ENCODE results near the gene GOSR1.
"Not testable (repeated sequence)": the region's sequence is repeated elsewhere in the genome, so short reads cannot be mapped to it uniquely, and the experiment has no call there.

GOSR1 gene

DNA sequence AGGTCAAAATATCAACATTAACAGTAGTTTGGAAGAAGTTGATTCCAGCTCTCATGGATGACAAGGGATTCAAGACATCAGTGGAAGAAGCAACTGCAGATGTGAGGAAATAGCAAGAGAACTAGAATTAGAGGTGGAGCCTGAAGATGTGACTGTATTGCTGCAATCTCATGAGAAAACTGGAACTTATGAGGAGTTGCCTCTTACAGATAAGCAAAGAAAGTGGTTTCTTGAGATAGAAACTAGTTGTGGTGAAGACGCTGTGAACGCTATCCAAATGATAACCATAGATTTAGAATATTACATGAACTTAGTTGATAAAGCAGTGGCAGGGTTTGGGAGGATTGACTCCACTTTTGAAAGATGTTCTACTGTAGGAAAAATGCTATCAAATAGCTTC, 67.8 kb downstream of the GOSR1 start:
- no peak for DNase-seq (ENCODE audit: low read depth)

DNA sequence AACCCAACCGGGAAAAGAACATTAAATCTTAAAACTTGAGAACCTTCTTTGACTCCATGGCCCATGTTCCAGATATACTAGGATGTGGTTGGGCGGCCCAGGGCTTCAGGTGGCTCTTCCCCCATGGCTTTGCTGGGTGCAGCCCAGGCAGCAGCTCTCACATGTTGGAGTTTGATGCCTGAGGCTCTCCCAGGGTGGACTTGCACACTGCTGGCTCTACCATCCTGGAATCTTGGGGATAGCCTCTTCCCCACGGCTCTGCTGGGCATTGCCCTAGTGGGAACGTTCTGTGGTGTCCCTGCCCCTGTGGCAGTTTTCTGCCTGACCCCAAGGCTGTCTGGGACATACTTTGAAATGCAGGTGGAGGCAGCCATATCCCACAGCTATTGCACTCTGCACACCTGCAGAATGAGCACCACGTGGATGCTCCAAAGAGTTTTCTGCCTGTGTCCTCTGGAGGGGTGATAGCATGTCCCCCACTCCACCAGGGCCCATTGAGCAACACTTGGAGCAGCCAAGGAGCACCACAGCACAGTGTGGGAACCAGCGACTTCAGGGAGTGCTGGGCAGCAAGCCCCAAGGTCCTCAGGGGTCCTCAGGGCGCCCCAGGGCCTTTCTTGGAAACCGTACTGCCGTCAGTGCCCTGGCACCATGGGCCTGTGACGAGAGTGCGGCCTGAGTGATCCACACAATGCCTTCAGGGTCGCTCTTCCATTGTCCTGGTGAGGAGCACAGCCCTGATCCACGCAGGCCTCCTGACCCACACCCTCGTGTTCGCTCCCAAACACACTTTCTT, 70.8 kb downstream of the GOSR1 start:
- no peak for DNase-seq (ENCODE audit: low read depth)

DNA sequence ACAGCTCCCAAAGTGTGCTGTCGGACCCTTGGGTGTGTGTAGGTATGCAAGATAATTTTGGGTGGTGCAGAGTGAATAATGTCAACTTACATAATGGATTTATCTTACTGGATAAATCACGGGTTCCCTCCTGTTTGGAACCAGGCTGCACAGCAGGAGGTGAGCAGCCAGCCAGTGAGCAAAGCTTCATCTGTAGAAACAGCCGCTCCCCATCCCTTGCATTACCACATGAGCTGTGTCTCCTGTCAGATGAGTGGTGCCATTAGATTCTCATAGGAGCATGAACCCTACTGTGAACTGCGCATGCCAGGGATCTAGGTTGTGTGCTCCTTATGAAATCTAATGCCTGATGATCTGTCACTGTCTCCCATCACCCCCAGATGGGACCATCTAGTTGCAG, 72.0 kb downstream of the GOSR1 start:
- not testable (repeated sequence) for DNase-seq (ENCODE audit: low read depth)

DNA sequence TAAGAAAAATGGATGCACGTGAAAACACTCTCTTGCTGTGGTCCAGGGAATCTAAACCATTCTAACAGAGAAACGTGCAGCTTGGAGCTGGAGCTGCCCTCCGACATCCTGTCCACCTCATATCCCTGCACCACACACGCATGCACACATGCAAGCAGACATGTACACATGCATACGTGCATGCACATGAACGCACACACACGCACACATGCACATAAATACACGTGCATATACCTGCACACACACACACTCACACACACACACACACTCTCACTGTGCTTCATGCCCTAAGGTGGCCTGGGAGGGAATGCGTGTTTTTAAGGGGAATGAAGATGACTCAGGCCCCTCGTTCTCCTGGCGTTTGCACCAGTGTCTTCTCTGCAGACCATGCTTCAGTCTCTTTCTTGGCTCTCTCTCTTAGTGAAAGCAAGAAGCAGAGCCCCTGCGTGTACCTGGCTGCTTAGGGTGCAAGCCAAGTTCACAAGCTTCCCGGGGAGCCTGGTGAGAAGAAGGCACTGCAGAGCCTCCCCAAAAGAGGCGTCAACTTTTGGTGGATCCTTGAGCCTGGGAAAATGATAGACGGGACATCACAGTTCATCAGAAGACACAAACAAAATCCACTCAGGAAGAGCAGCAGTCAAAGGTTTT, 72.8 kb downstream of the GOSR1 start:
- DNase-seq (ENCODE audit: low read depth) = no peak

DNA sequence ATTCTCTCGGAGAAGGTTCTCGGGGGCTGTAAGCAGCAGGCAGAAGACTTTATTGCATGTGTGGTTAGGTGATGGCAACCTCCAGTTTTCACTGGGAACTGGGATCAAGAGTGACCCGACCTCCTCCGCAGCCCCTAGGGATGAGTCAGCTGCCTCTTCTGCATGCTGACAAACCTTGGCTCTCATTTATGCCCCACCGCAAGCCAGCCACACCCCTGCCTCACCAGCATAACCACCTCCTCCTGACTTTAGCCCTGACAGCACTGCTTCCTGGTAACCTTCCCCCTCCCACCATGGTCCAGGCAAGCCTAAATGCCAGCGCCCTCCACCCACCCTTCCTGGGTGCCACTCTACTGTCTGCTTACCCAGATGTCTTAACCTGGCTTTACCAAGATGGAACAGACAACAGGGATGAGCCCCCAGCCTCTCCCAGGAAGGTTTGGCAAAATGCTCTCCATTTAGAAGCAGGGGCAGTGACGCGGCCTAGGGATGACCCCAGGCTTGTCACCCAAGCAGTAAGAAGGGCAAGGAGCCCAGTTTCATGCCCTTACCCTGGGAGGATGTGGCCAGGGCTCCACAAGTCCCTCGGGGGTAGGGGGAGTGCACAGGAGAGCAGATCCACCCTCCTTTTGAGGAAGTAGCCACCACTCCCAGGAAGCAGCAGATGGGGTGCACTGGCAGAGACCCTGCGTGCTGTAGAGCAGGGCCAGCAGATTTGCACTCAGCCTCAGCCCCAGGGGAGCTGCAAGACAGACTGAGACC, 73.5 kb downstream of the GOSR1 start:
- no peak for DNase-seq (ENCODE audit: low read depth)

DNA sequence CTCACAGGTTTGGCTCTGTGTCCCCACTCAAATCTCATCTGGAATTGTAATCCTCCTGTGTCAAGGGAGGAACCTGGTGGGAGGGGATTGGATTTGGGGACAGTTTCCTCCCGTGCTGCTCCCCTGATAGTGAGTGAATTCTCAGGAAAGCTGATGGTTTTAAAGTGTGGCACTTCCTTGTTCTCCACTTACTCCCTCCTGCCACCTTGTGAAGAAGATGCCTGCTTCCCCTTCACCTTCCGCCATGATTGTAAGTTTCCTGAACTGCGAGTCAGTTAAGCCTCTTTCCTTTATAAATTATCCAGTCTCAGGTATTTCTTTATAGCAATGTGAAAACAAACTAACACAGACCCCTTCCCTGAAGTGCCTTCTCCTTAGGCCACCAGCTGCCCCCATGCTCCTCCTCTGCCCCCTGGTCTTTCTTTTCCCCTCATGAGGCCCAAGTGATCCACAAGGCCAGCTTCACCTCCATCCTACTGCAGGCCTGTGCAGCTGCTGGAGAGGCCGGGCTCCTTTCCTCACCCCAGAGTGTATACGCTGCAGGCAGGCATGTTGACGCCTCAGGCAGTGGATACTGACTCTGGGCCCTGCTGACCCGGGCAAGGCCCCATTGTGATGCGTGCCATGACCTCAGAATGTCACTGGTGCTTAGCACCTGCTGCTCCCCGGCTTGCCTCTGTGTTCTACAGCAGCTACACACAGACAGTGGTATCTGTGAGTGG, 74.2 kb downstream of the GOSR1 start:
- not testable (repeated sequence) for DNase-seq (ENCODE audit: low read depth)

DNA sequence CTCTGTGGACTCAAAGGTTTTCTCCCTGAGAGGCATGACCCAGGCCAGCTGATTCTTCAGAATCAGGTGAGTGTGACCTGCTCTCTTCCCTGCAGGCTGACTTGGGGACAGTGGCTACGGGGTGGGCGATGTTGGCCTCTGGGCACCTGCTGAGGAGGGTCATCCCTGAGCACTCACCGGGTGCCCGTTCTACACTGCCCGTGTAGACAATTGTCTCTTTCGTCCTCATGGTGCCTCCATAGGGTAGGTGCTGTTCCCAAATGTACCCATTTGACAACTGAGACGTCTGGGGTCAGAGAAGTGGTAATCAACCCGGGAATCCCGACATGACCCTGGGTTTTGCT, 74.8 kb downstream of the GOSR1 start:
- no peak for DNase-seq (ENCODE audit: low read depth)

DNA sequence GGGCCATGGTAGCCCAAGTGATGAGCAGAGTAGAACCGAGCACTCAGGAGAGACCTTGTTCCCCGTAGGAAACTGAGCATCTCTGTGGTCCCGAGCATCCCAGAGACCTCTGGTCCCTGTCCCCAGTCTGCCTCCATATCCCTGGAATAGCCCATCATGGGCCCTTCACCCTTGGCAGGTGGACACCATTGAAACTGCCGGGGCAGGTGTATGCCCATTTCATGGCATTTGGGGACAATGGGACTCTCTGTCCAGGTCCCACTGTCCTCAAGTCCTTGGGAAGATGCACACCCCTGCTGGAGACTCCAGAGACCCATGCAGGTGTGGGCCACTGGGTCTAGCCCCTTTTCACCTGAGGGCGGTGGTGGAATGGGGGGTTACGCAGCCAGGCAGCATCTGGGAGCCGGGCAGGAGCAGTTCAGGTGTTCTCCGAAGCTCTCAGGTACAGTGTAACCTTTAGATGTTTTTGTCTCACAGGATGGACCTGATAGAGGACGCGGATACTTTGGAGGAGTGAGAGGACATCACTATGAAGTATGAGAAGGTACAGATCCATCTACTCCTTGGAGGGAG, 75.9 kb downstream of the GOSR1 start:
- no peak for DNase-seq (ENCODE audit: low read depth)

DNA sequence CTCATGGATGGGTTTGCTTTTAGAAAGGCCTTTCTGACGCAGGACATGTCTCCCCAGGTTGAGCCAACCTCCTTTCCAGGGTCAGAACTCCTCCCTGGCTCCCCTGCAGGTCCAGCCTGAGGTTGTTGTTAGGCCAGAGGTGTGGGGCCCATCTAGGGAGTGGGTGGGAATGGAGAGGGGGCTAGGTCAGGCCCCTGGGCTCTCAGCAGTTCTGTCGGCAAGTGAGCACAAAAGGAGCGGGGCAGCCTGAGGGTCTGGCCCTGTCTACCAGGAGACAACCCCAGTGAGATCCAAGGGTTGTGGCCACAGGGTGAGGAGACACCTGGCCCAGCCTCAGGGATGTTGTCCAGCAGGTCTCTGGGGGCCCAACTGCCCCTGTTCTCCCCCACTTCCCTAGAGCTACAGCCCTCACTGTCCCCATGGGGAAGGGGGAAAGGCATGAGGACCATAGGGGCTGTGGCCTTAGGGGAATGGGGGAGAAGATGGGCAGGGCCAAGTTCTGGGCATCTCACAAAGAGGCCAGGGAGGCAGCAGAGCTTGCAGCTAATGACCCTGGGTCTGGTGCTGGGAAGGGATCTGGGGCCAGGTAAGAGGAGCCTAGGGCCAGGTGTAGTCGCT, 76.7 kb downstream of the GOSR1 start:
- DNase-seq (ENCODE audit: low read depth) = not testable (repeated sequence)

DNA sequence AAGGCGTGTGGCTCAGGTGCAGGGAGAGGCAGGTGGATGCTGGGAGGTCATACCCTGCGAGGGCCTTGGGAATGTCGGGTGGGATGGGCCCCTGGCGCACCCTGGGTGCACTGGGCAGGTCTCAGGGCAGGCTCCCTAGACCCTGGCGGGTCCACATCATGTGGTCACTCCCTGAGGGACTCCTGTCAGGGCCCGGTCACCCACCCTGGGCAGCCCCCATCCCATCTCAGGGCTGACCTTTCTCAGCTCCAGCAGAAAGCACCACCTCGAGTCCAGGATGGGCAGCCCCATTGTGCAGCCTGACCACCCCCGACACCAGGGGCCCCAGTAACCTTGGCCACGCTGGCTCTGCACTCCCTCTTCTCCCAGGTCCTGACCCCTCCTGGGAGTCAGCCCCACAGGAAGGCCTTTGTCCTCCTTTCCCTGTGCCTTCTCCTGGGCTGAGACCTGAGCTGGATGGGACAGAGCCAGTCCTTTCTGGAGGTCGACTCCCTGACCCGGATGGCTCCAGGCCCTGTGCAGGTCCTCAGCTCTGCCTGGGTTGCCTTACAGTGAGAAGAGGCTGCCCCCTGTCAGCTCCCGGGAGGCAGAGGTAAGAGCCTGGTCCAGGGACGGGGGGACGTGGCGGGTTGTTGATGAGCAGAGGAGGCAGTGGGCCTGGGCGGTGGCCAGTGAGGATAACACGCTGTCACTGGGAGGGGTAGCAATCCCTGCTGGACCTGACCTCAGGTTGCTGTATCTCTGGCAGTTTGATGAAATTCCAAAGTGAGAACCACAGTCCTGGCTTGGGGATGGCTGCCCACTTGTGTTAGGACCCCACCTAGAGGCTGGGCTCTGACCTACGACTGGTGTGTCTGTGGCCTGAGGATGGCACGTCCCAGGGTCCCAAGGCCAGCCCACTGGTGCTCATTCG, 77.9 kb downstream of the GOSR1 start:
- DNase-seq (ENCODE audit: low read depth) = peak; percentile 16

DNA sequence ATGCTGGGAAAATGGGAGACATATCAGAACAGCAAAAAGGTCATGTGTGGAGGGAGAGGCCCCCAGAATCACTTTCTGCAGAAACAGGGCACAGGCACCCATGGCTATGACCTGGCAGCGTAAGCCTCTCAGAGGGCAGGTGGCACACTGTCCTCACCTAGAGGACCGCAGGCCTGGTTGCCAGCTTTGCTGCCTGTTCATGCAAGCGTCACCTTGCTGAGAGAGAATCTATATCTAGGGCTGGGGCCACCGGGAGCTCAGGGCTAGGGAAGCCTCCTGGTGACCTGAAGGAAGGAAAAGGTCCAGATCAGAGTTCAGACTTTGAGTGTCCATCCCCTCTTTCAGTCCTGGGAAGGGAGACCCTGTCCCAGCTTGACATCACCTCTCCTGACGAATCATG, 78.7 kb downstream of the GOSR1 start:
- no peak for DNase-seq (ENCODE audit: low read depth)

DNA sequence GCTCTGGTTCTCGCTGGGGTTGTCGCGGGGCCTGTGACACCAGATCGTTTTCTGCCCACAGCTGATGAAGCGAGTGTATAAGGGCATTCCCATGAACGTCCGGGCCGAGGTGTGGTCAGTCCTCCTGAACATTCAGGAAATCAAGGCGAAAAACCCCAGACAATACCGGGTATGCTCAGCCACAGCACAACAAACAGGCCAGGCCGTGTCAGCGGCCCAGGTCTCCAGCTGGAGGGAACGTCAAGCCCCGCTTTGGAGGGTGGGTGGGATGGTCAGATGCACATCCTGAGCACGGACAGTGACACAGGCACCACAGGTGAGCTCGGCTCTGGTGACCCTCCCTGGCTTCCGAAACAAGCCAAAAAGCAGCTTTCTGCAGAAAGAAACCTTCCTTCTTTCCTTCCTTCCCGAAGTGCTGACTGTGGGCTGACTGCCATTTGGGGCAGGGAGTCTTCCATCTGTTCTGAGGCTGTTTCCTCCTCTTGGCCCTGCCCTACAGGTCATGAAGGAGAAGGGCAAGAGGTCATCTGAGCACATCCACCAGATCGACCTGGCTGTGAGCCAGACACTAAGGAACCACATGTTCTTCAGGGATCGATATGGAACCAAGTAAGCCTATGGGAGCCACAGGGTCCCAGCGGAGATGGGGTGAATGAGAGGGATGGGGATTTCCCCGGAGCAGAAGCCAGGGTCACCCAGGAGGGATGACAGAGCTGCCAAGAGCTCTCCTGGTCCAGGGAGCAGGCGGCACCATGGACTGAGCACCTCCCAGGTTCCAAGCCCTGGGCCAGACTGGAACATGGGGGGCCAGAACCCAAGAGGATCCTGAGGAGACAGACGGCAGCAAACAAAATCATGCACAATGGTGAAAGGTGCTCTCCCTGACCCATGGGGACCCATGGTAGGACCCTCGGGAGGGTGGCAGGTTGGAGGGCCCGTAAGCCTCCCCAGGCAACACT, 79.4 kb downstream of the GOSR1 start:
- no peak for DNase-seq (ENCODE audit: low read depth)

DNA sequence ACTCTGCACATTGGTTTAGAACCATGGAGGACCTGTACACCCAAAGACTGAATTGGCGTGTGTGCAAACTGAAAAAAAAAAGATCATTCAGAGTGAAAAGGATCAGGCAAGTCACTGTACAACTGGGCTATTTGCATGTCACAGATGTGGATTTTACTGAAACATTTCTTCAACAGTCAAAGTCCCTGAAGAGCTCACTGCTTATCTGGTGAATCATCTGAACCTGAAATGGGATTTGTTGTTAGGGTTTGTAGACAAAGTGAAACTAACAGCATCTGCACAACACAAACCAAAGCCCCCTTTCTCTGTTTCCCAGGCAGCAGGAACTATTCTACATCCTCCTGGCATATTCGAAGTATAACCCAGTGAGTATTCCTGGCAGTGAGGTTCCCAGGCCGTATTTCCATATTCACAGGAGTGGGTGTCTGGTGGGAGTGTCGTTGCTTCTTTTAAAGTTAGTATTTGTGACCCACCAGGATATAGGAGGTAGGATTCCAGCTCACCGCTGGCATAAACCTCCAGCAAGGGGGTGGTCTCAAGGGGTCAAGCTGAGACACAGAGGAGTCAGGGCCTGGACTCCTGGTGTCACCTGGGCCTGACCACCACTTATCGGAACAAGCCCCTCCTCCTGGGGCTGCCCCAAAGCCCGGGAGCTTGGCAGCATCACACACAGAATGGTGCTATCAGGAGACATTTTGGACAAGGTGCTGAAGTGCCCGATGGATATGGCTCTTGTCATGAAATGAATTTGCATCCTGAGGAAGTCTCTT, 80.9 kb downstream of the GOSR1 start:
- DNase-seq (ENCODE audit: low read depth) = no peak

DNA sequence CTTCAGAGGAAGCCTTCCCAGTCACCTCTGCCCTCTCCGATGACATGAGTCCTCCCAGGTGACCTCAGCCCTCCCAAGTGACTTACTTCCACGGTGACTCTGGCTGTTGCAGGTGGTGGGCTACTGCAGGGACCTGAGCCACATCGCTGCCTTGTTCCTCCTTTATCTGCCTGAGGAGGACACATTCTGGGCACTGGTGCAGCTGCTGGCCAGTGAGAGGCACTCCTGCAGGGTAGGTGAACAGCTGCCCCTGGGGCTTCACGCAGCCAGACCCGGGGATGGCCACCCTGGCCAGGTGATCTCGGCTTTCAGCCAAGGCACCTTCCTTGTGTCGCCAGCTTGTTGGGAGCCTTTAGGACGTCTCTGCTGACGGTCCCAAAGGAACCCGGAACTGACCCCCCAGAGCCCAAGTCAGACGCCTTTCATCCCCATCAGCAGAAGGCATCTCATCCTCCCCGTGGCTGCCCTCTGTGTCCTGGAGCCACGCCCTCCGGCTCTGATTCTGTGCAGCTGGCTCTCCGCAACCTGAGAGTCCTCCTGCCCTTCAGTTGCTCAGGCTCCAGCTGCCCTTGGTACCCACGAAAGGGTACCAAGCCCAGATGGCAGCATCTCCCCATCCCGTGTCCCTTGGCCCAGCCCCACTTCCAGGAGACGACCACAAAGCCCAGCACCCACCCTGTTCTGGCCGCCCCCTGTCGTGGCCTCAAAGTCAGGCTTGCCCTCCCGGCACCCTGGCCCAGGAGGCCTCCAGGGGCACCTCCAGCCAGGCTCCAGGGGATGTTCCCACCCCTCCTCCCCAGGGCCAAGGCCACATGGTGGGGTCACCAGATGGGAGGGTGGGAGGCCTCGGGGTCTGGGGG, 81.7 kb downstream of the GOSR1 start:
- no peak for DNase-seq (ENCODE audit: low read depth)

DNA sequence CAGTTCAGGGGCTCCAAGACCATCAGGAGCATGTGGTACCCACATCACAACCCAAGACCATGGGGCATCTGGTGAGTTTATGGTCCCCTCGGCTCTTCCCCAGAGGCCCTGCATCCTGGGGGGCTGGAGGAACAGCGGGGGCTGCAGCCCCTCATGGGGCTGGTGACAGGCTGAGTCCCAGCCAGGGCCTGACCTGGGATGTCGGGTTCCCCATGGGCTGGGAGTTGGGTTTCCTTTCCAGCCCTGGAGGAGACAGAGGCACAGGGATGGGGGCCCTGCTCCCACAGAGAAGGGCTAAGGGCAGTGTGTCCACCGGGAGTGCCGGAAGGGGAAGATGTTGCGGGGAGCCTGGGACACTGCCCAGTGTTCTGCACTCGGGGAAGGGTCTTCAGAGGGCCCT, 82.4 kb downstream of the GOSR1 start:
- no peak for DNase-seq (ENCODE audit: low read depth)

DNA sequence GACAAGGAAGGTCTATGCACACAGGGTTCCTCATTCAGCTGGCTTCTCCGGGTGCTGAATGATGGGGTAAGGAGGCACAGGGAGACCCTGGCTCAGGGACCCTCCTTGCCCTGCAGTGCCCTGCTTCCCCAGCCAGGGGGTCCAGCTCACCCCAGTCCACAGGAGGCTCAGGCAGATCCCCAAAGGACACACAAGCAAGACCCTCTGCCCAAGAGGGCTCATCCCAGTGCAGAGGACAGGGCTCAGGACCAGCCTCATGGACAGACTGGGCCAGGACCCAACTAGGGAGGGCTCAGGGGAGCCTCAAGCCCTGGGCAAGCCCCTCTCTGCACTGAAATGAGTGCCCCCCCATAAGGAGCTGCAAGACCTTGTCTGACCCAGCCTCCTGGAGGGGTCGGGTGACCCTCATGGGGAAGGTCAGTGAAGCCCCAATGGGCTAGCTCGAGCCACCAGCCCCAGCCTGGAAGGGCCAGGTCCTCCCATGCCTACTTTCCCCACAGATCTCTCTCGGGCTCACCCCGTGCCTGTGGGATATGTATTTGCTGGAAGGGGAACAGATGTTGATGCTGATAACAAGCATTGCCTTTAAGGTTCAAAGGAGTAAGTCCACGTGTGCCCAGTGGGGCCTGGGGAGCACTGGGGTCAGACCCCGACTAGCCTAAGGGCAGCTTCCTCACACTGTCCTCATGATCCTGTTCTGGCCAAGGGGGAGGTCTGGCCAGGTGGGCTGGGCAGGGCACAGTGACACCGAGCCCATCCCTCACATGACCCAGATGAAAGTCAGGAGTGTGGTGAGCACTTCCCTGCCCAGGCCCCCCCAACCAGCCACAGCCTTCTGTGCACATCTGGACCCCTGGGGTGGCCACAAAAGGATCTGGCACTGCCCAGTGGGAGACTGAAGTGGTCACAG, 83.2 kb downstream of the GOSR1 start:
- not testable (repeated sequence) for DNase-seq (ENCODE audit: low read depth)

DNA sequence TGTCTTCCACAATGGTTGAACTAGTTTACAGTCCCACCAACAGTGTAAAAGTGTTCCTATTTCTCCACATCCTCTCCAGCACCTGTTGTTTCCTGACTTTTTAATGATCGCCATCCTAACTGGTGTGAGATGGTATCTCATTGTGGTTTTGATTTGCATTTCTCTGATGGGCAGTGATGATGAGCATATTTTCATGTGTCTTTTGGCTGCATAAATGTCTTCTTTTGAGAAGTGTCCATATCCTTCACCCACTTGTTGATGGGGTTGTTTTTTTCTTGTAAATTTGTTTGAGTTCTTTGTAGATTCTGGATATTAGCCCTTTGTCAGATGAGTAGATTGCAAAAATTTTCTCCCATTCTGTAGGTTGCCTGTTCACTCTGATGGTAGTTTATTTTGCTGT, 84.6 kb downstream of the GOSR1 start:
- not testable (repeated sequence) for DNase-seq (ENCODE audit: low read depth)
